Astrocyte (in vitro differentiated cells and primary cell): ENCODE measurements around the gene KERA.

Experiments
- CTCF ChIP-seq: IDR thresholded peaks from 2 replicates; pipeline ENCODE4 v1.5.1; 2011; ENCODE audit warnings: low read depth, mild to moderate bottlenecking, inconsistent platforms, low read length, moderate library complexity; ENCODE audit not compliant: insufficient read depth
- EZH2 ChIP-seq: IDR thresholded peaks from 2 replicates; pipeline ENCODE4 v1.6.1; 2012; ENCODE audit warnings: mild to moderate bottlenecking, low read length, inconsistent platforms; ENCODE audit not compliant: insufficient read depth

GRCh38 chr12:91106283-91106682 is 48.5 kb upstream of the KERA start:
- TF ChIP-seq CTCF (no peak), EZH2 (no peak)
